Activated CD8-positive, alpha-beta memory T cell treated with anti-CD3 and anti-CD28 coated beads, Interleukin-2, amount 50 U/mL, for 24 hours (primary cell): ENCODE data around the gene RAD51D.
"Not testable (repeated sequence)": the region's sequence is repeated elsewhere in the genome, so short reads cannot be mapped to it uniquely, and the experiment has no call there.

Source experiments
- DNase-seq: peaks from one replicate; pipeline ENCODE4 v3.0.0-alpha.2; 2020; ENCODE audit errors: extremely low read depth

RAD51D gene

GRCh38 chr17:35090707-35091106 lies 29.0 kb downstream of the RAD51D start:
- DNase-seq, result not testable (repeated sequence)

GRCh38 chr17:35089586-35090296 lies 29.9 kb downstream of the RAD51D start:
- DNase-seq, result no peak

GRCh38 chr17:35088881-35089585 lies 30.6 kb downstream of the RAD51D start:
- peak; percentile 59 for DNase-seq

- no peak for DNase-seq
Observed at GRCh38 chr17:35088356-35088880, 31.2 kb downstream of the RAD51D start.

GRCh38 chr17:35087731-35088355 lies 31.8 kb downstream of the RAD51D start:
- DNase-seq, result no peak

- no peak for DNase-seq
Observed at GRCh38 chr17:35086931-35087573, 32.6 kb downstream of the RAD51D start.

- no peak for DNase-seq
Observed at GRCh38 chr17:35086164-35086563, 33.5 kb downstream of the RAD51D start.

- DNase-seq, result no peak
Observed at GRCh38 chr17:35084987-35085386, 34.7 kb downstream of the RAD51D start.

GRCh38 chr17:35083071-35083470 lies 36.6 kb downstream of the RAD51D start:
- DNase-seq, result no peak

GRCh38 chr17:35082073-35082657 lies 37.5 kb downstream of the RAD51D start:
- no peak for DNase-seq

GRCh38 chr17:35081638-35082037 lies 38.0 kb downstream of the RAD51D start:
- no peak for DNase-seq

GRCh38 chr17:35080536-35080935 lies 39.1 kb downstream of the RAD51D start:
- DNase-seq, result no peak

- no peak for DNase-seq
Observed at GRCh38 chr17:35079547-35080423, 39.9 kb downstream of the RAD51D start.

- DNase-seq, result no peak
Observed at GRCh38 chr17:35076874-35077273, 42.8 kb downstream of the RAD51D start.

GRCh38 chr17:35074711-35075707 lies 44.7 kb downstream of the RAD51D start:
- DNase-seq, result no peak

- DNase-seq, result no peak
Observed at GRCh38 chr17:35073991-35074627, 45.6 kb downstream of the RAD51D start.

- no peak for DNase-seq
Observed at GRCh38 chr17:35073183-35073790, 46.4 kb downstream of the RAD51D start.

GRCh38 chr17:35069311-35069710 lies 50.3 kb downstream of the RAD51D start:
- no peak for DNase-seq

GRCh38 chr17:35068249-35068648 lies 51.4 kb downstream of the RAD51D start:
- DNase-seq, result no peak
